PC-9 (cell line): Measurements from ENCODE around the gene ISL2. TPM values are rescaled to one million over a fixed set of nuclear protein-coding genes. Genes with fewer than 3 reads are reported as not detected.

Experiments used
- BruUV-seq: library from RNA; stranded (reverse); fragments of 400-500 nt; replicated peaks from 2 replicates; lab custom pipeline; 2021; lab: Mats Ljungman, UMichigan
- CTCF ChIA-PET: fragments of 300-600 bp; sonication (Branson Sonifier 250); formaldehyde crosslinking; loops from one replicate; lab custom pipeline; 2022; ENCODE audit warnings: antibody characterized with exemption; lab: Charles Lee
- POLR2A ChIA-PET: fragments of 300-600 bp; sonication (Branson Sonifier 250); formaldehyde crosslinking; loops from one replicate; lab custom pipeline; 2022; ENCODE audit warnings: antibody characterized with exemption; ENCODE audit not compliant: unreplicated experiment; lab: Charles Lee
- DNase-seq, 2 experiments: peaks; one replicate each; pipeline versions ENCODE4 v3.0.0 to v3.0.0-alpha.2; 2015 to 2022; ENCODE audit warnings: mixed read lengths in 1 of 2
- H2AFZ ChIP-seq: fragments of 200-600 bp; sonication (generic); 2 replicates; pipeline ENCODE4 v1.8.1; 2017; ENCODE audit warnings: antibody characterized with exemption
- H3F3A ChIP-seq: fragments of 200-600 bp; sonication (generic); 2 replicates; pipeline ENCODE4 v1.8.1; 2017; ENCODE audit warnings: antibody characterized with exemption, mild to moderate bottlenecking, low read depth; ENCODE audit not compliant: insufficient read depth
- H3K27ac ChIP-seq: fragments of 200-600 bp; sonication (generic); 2 replicates; pipeline ENCODE4 v1.6.1; 2016; ENCODE audit warnings: mixed run types
- H3K27me3 ChIP-seq: fragments of 200-600 bp; sonication (generic); 2 replicates; pipeline ENCODE4 v1.6.1; 2016; ENCODE audit warnings: low read depth, mixed run types; ENCODE audit not compliant: insufficient read depth
- H3K36me3 ChIP-seq: fragments of 200-600 bp; sonication (generic); 2 replicates; pipeline ENCODE4 v1.6.1; 2016; ENCODE audit warnings: low read depth, mixed run types
- H3K4me1 ChIP-seq: fragments of 200-600 bp; sonication (generic); replicated peaks from 2 replicates; pipeline ENCODE4 v1.6.1; 2016; ENCODE audit warnings: mixed run types; ENCODE audit not compliant: insufficient read depth
- H3K4me2 ChIP-seq: fragments of 200-600 bp; sonication (generic); 2 replicates; pipeline ENCODE4 v1.6.1; 2017; ENCODE audit warnings: mixed run types
- H3K4me3 ChIP-seq: fragments of 200-600 bp; sonication (generic); 2 replicates; pipeline ENCODE4 v1.6.1; 2016; ENCODE audit warnings: mixed run types
- H3K79me2 ChIP-seq: fragments of 200-600 bp; sonication (generic); 2 replicates; pipeline ENCODE4 v1.6.1; 2017; ENCODE audit warnings: low read depth, mixed run types
- H3K9me2 ChIP-seq: fragments of 200-600 bp; sonication (generic); 2 replicates; pipeline ENCODE4 v1.8.1; 2017; ENCODE audit warnings: mild to moderate bottlenecking; ENCODE audit not compliant: insufficient read depth
- H3K9me3 ChIP-seq: fragments of 200-600 bp; sonication (generic); 2 replicates; pipeline ENCODE4 v1.8.1; 2016; ENCODE audit warnings: low read depth; ENCODE audit not compliant: insufficient read depth
- H4K20me1 ChIP-seq: fragments of 200-600 bp; sonication (generic); 2 replicates; pipeline ENCODE4 v1.8.1; 2017; ENCODE audit not compliant: insufficient read depth
- CTCF ChIP-seq: fragments of 200-600 bp; sonication (generic); conservative IDR thresholded peaks from 2 replicates; pipeline ENCODE4 v1.6.1; 2017; ENCODE audit warnings: mixed run types, antibody characterized with exemption, mild to moderate bottlenecking, moderate library complexity
- EZH2 ChIP-seq: fragments of 200-600 bp; sonication (generic); IDR thresholded peaks from 2 replicates; pipeline ENCODE4 v1.8.0; 2017; ENCODE audit warnings: antibody characterized with exemption, low read depth
- intact Hi-C: fragments of 100-400 bp; cut with micrococcal nuclease; formaldehyde crosslinking; loops from one replicate; pipeline ENCODE4 v1.10.0; 2022; ENCODE audit not compliant: unreplicated experiment
- total RNA-seq: library from RNA; stranded (reverse); gene quantifications from 2 replicates; pipeline ENCODE4 v1.2.3, GENCODE V29; 2021

Gene ISL2
- total RNA-seq, 1 experiment from 2014 or later = 0.24 TPM

- BruUV-seq = no TSS peak
- Histone ChIP-seq H2AFZ (no peak overlapping the region), H3K27me3 (no peaks in the 10 kb centered on the region), H4K20me1 (no peaks in the 10 kb centered on the region), H3K4me1 (peaks cover 32% of the 10 kb centered on the region), H3F3A (peaks cover 28% of the 10 kb centered on the region; the same call in 1 of the 2 replicates), H3K9me2 (no peaks in the 10 kb centered on the region), H3K4me2 (no peak overlapping the region), H3K79me2 (no peaks in the 10 kb centered on the region), H3K4me3 (no peak overlapping the region), H3K9me3 (no peaks in the 10 kb centered on the region), H3K27ac (no peak overlapping the region), H3K36me3 (no peaks in the 10 kb centered on the region)
- TF ChIP-seq EZH2 = no peak
- no peak for TF ChIP-seq CTCF
- intact Hi-C loops = loop anchor here (5.0 kb wide), 1 partner anchor 35 kb away; the partner anchor contains the start of gene ETFA
- CTCF ChIA-PET = no interaction called here
- no peak for DNase-seq
- POLR2A ChIA-PET = no interaction called here
These were observed 11.0 kb downstream of the ISL2 start for GRCh38 chr15:76347482-76348055.

- Histone ChIP-seq H3K36me3 (no peaks in the 10 kb centered on the region), H3K4me1 (peaks cover 32% of the 10 kb centered on the region), H3K4me2 (peak overlapping the region; percentile 44), H3F3A (peaks cover 28% of the 10 kb centered on the region; the same call in 1 of the 2 replicates), H3K27me3 (no peaks in the 10 kb centered on the region), H2AFZ (no peak overlapping the region), H3K79me2 (no peaks in the 10 kb centered on the region), H4K20me1 (no peaks in the 10 kb centered on the region), H3K27ac (peak overlapping the region; percentile 59), H3K9me2 (no peaks in the 10 kb centered on the region), H3K9me3 (no peaks in the 10 kb centered on the region), H3K4me3 (no peak overlapping the region)
- POLR2A ChIA-PET = interaction anchor here (0.6 to 0.7 kb wide), 4 partner anchors 39 to 315 kb away, joined by 3 to 6 read pairs (median 6); no protein-coding TSS in a partner anchor
- peak in 1 of 2 experiments; percentile 72 for DNase-seq
- TF ChIP-seq CTCF (no peak), EZH2 (no peak)
- intact Hi-C loops = loop anchor here (5.0 kb wide), 1 partner anchor 37 kb away; the partner anchor contains the start of gene ETFA
- no TSS peak for BruUV-seq
- CTCF ChIA-PET = no interaction called here
These were observed 12.9 kb downstream of the ISL2 start for GRCh38 chr15:76349301-76350070.

- intact Hi-C loops = no loop called here
- H3K27me3 ChIP-seq = no peaks in the 10 kb centered on the region
- no TSS peak for BruUV-seq
These were observed 16.5 kb downstream of the ISL2 start for GRCh38 chr15:76353023-76353577.

More at GRCh38 chr15:76353023-76353577, 16.5 kb downstream of the ISL2 start:
- DNase-seq = no peak
- peaks cover 22% of the 10 kb centered on the region for H3K4me1 ChIP-seq
- H3K4me3 ChIP-seq = no peak overlapping the region
- no peak overlapping the region for H3K27ac ChIP-seq
- no peaks in the 10 kb centered on the region for H3K9me2 ChIP-seq
- H3K4me2 ChIP-seq = no peak overlapping the region
- no peaks in the 10 kb centered on the region for H3K79me2 ChIP-seq
- peaks cover 20% of the 10 kb centered on the region; the same call in 1 of the 2 replicates for H3F3A ChIP-seq
- TF ChIP-seq CTCF = no peak
- TF ChIP-seq EZH2 = no peak
- ChIA-PET CTCF (no interaction called here), POLR2A (no interaction called here)
- H3K9me3 ChIP-seq = no peaks in the 10 kb centered on the region
- no peak overlapping the region for H2AFZ ChIP-seq
- H4K20me1 ChIP-seq = no peaks in the 10 kb centered on the region
- no peaks in the 10 kb centered on the region for H3K36me3 ChIP-seq
